Type B pancreatic cell (in vitro differentiated cells): ENCODE data around the gene RTEL1. TPM values are rescaled to one million over a fixed set of nuclear protein-coding genes. Genes with fewer than 3 reads are reported as not detected.

ENCODE experiments used
- DNase-seq: peaks from one replicate; pipeline ENCODE4 v3.0.0; 2021; ENCODE audit warnings: mixed read lengths; ENCODE audit not compliant: unreplicated experiment; ENCODE audit errors: extremely low spot score
- H3K27ac Mint-ChIP-seq: 2 replicates; pipeline ENCODE4 v1.8.0; 2021; ENCODE audit warnings: mild to moderate bottlenecking, mixed read lengths
- H3K27me3 Mint-ChIP-seq: 2 replicates; pipeline ENCODE4 v1.8.0; 2021; ENCODE audit warnings: mixed read lengths
- H3K36me3 Mint-ChIP-seq: 2 replicates; pipeline ENCODE4 v1.8.0; 2021; ENCODE audit warnings: mixed read lengths
- H3K4me1 Mint-ChIP-seq: one replicate; pipeline ENCODE4 v1.8.0; 2021; ENCODE audit warnings: mixed read lengths; ENCODE audit not compliant: unreplicated experiment
- H3K4me3 Mint-ChIP-seq: 2 replicates; pipeline ENCODE4 v1.8.0; 2021; ENCODE audit warnings: mild to moderate bottlenecking, mixed read lengths
- H3K9me3 Mint-ChIP-seq: 2 replicates; pipeline ENCODE4 v1.8.0; 2021; ENCODE audit warnings: mixed read lengths
- CTCF ChIP-seq: fragments of 200-600 bp; sonication (generic); conservative IDR thresholded peaks from 2 replicates; pipeline ENCODE4 v1.5.0; 2021; ENCODE audit warnings: antibody characterized with exemption, mild to moderate bottlenecking
- total RNA-seq: library from RNA; stranded (reverse); gene quantifications from 2 replicates; pipeline ENCODE4 v1.2.1, GENCODE V29; 2021; ENCODE audit warnings: low replicate concordance

The RTEL1 gene
- total RNA-seq, 1 donor from 2014 or later = 39.2 TPM

GRCh38 chr20:63662813-63663189, 4.7 kb downstream of the RTEL1 start:
- no peaks in the 10 kb centered on the region for H3K27me3 Mint-ChIP-seq
- no peaks in the 10 kb centered on the region for H3K9me3 Mint-ChIP-seq
- H3K27ac Mint-ChIP-seq = no peak overlapping the region
- TF ChIP-seq CTCF = no peak
- DNase-seq = no peak
- no peaks in the 10 kb centered on the region for H3K36me3 Mint-ChIP-seq
- H3K4me3 Mint-ChIP-seq = no peak overlapping the region
- H3K4me1 Mint-ChIP-seq = peaks cover 19% of the 10 kb centered on the region

- peaks cover 17% of the 10 kb centered on the region for H3K4me1 Mint-ChIP-seq
Measured at GRCh38 chr20:63663332-63664066, 5.4 kb downstream of the RTEL1 start.

GRCh38 chr20:63664143-63664851, 6.2 kb downstream of the RTEL1 start:
- TF ChIP-seq CTCF = no peak
- Mint-ChIP-seq H3K4me3 (no peak overlapping the region), H3K36me3 (peaks cover 9% of the 10 kb centered on the region)

More at GRCh38 chr20:63663332-63664066, 5.4 kb downstream of the RTEL1 start:
- Mint-ChIP-seq H3K36me3 (peaks cover 5% of the 10 kb centered on the region), H3K9me3 (no peaks in the 10 kb centered on the region), H3K27me3 (no peaks in the 10 kb centered on the region), H3K4me3 (no peak overlapping the region), H3K27ac (no peak overlapping the region)
- no peak for TF ChIP-seq CTCF
- no peak for DNase-seq

GRCh38 chr20:63664861-63665594, 6.9 kb downstream of the RTEL1 start:
- no peak for DNase-seq
- peaks cover 9% of the 10 kb centered on the region for H3K36me3 Mint-ChIP-seq
- H3K4me3 Mint-ChIP-seq = no peak overlapping the region
- no peaks in the 10 kb centered on the region for H3K9me3 Mint-ChIP-seq
- H3K27me3 Mint-ChIP-seq = no peaks in the 10 kb centered on the region
- TF ChIP-seq CTCF = no peak
- no peak overlapping the region for H3K27ac Mint-ChIP-seq
- H3K4me1 Mint-ChIP-seq = peaks cover 4% of the 10 kb centered on the region

More at GRCh38 chr20:63664143-63664851, 6.2 kb downstream of the RTEL1 start:
- no peak for DNase-seq
- Mint-ChIP-seq H3K9me3 (no peaks in the 10 kb centered on the region), H3K4me1 (peaks cover 11% of the 10 kb centered on the region), H3K27ac (no peak overlapping the region), H3K27me3 (no peaks in the 10 kb centered on the region)

GRCh38 chr20:63665708-63666107, 7.6 kb downstream of the RTEL1 start:
- peaks cover 9% of the 10 kb centered on the region for H3K36me3 Mint-ChIP-seq
- no peak for TF ChIP-seq CTCF
- H3K27ac Mint-ChIP-seq = no peak overlapping the region
- no peak overlapping the region for H3K4me3 Mint-ChIP-seq
- no peaks in the 10 kb centered on the region for H3K4me1 Mint-ChIP-seq
- no peaks in the 10 kb centered on the region for H3K9me3 Mint-ChIP-seq
- DNase-seq = no peak
- H3K27me3 Mint-ChIP-seq = no peaks in the 10 kb centered on the region
